Esophagus muscularis mucosa (tissue), 4 donors: ENCODE results near the gene LILRB2.

Experiments
- EP300 ChIP-seq: sonication (generic); formaldehyde crosslinking; IDR thresholded peaks from one replicate; pipeline ENCODE4 v1.6.1; 2017; ENCODE audit warnings: antibody characterized with exemption
- POLR2A ChIP-seq: fragments of 450-650 bp; IDR thresholded peaks from one replicate; pipeline ENCODE4 v1.6.1; 2017; ENCODE audit warnings: antibody characterized with exemption, moderate library complexity, mild to moderate bottlenecking, low read depth
- POLR2AphosphoS5 ChIP-seq, 2 donors: sonication (generic); formaldehyde crosslinking; IDR thresholded peaks; one replicate each; pipeline ENCODE4 v1.6.1; 2017; ENCODE audit warnings: antibody characterized with exemption in 2 of 2
- TF ChIP-seq, protein P1 (sequence below), 3 experiments: fragments of 200-600 bp in 2 of 3; fragments of 450-650 bp in 1 of 3; sonication (generic) in 2 of 3; IDR thresholded peaks; one replicate each; pipeline ENCODE4 v1.5.1; 2017 to 2019; ENCODE audit warnings: antibody characterized with exemption in 3 of 3, mild to moderate bottlenecking in 2 of 3, moderate library complexity in 1 of 3

DNA sequence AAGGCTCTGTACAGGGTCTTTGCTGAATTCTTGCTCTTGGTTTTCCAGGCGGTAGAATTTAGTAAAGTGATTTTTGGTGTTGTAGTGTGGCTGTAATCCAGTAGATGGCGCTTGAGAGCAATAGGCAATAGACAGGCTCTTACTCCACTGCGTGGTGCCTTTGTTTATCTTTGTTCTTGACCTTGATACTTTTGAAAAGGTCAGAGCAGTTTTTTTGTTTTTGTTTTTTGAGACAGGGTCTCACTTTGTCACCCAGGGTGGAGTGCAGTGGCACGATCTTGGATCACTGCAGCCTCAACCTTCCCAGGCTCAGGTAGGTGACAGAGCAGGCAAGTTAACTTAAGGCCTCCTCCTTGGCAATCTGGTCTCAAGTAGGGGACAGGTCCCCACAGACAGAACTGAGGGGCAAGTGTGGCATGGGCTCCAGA, 44.3 kb upstream of the LILRB2 start:
- TF ChIP-seq, protein P1, sequence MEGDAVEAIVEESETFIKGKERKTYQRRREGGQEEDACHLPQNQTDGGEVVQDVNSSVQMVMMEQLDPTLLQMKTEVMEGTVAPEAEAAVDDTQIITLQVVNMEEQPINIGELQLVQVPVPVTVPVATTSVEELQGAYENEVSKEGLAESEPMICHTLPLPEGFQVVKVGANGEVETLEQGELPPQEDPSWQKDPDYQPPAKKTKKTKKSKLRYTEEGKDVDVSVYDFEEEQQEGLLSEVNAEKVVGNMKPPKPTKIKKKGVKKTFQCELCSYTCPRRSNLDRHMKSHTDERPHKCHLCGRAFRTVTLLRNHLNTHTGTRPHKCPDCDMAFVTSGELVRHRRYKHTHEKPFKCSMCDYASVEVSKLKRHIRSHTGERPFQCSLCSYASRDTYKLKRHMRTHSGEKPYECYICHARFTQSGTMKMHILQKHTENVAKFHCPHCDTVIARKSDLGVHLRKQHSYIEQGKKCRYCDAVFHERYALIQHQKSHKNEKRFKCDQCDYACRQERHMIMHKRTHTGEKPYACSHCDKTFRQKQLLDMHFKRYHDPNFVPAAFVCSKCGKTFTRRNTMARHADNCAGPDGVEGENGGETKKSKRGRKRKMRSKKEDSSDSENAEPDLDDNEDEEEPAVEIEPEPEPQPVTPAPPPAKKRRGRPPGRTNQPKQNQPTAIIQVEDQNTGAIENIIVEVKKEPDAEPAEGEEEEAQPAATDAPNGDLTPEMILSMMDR (IDR thresholded peaks at IDR 0.05), result peak; percentile 56 to 80 (median 57)
- TF ChIP-seq POLR2AphosphoS5 (IDR thresholded peaks at IDR 0.05) (no peak), POLR2A (no peak), EP300 (no peak)
